Stomach (tissue), 9 donors: ENCODE measurements around the gene SPTBN2. TPM values are rescaled to one million over a fixed set of nuclear protein-coding genes. Genes with fewer than 3 reads are reported as not detected.

Experiments
- DNase-seq, 2 donors: peaks; one replicate each; pipeline versions ENCODE4 v3.0.0 to v3.0.0-alpha.2; 2013 to 2019
- H3K27ac ChIP-seq, 5 donors: fragments of 200-600 bp in 4 of 5; sonication (generic) in 4 of 5; one replicate each; pipeline ENCODE4 v1.5.1; 2013 to 2019; ENCODE audit warnings: mild to moderate bottlenecking in 1 of 5, moderate library complexity in 1 of 5
- H3K27me3 ChIP-seq, 3 donors: fragments of 200-600 bp; sonication (generic); one replicate each; pipeline ENCODE4 v1.5.1; 2017 to 2019; ENCODE audit warnings: mixed run types in 1 of 3
- H3K36me3 ChIP-seq, 4 donors: fragments of 200-600 bp; sonication (generic); 1 replicate in 3 of 4; 2 replicates in 1 of 4; pipeline ENCODE4 v1.5.1; 2016 to 2019
- H3K4me1 ChIP-seq, 4 donors: fragments of 200-600 bp; sonication (generic); one replicate each; pipeline ENCODE4 v1.5.1; 2016 to 2019
- H3K4me3 ChIP-seq, 4 donors: fragments of 200-600 bp; sonication (generic) in 3 of 4; one replicate each; pipeline ENCODE4 v1.5.1; 2016 to 2019; ENCODE audit warnings: mild to moderate bottlenecking in 1 of 4
- H3K9me3 ChIP-seq, 4 donors: fragments of 200-600 bp; sonication (generic); one replicate each; pipeline ENCODE4 v1.5.1; 2016 to 2019
- EP300 ChIP-seq: sonication (generic); formaldehyde crosslinking; IDR thresholded peaks from one replicate; pipeline ENCODE4 v1.6.1; 2017; ENCODE audit warnings: antibody characterized with exemption
- POLR2A ChIP-seq, 4 donors: fragments of 450-650 bp; IDR thresholded peaks; one replicate each; pipeline ENCODE4 v1.6.1; 2016; ENCODE audit warnings: antibody characterized with exemption in 4 of 4, control low read depth in 2 of 4, mild to moderate bottlenecking in 1 of 4, moderate library complexity in 1 of 4
- POLR2AphosphoS5 ChIP-seq, 3 donors: sonication (generic); formaldehyde crosslinking; IDR thresholded peaks; one replicate each; pipeline ENCODE4 v1.6.1; 2016; ENCODE audit warnings: antibody characterized with exemption in 3 of 3
- WGBS, 5 donors: extraction: QIAGEN DNeasy Blood & Tissue Kit in 3 of 5; methylation state at CpG; one replicate each; pipeline versions ENCODE4 v1.1.5 to v1.1.7; 2013 to 2018; 5-methylcytosine and 5-hydroxymethylcytosine counted together
- intact Hi-C: fragments of 100-400 bp; cut with DNase I; formaldehyde crosslinking; loops from one replicate; pipeline ENCODE4 v1.15.1; 2023; ENCODE audit warnings: low total_unique reads
- polyA plus RNA-seq, 3 donors: library from polyadenylated mRNA; stranded (reverse); fragments of 200-250 nt; gene quantifications; one replicate each; pipeline ENCODE4 v1.2.3, GENCODE V29; 2013
- total RNA-seq, 5 donors: library from RNA; depleted of rRNA; stranded (reverse); fragments of >200 nt; gene quantifications; one replicate each; pipeline versions ENCODE4 v1.1.0 to v1.2.3, GENCODE V29; 2014 to 2016
- TF ChIP-seq, protein P1 (sequence below), 7 experiments: fragments of 450-650 bp in 4 of 7; fragments of 200-600 bp in 3 of 7; sonication (generic) in 3 of 7; IDR thresholded peaks; one replicate each; pipeline ENCODE4 v1.5.1; 2016 to 2019; ENCODE audit warnings: antibody characterized with exemption in 7 of 7, control low read depth in 2 of 7, mild to moderate bottlenecking in 1 of 7
- donor health status: healthy with polysubstance abuse.
- donor health status: Bipolar disorder and iron deficiency.
- donor health status: healthy.

SPTBN2 gene
- total and polyA plus RNA-seq, 8 donors = 2.4 to 134 (median 10.4) TPM

DNA sequence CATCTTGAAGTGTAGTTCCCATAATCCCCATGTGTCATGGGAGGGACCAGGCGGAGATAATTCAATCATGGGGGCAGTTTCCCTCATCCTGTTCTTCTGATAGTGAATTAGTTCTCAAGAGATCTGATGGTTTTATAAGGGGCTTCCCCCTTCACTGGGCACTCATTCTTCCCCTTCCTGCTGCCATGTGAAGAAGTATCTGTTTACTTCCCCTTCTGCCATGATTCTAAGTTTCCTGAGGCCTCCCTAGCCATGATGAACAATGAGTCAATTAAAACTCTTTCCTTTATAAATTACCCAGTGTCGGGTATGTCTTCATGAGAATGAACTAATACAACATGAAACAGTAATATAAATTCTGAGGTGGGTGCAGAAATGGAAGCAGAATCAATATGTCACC is 12.1 kb upstream of the SPTBN2 start:
- no peaks in the 10 kb centered on the region for H3K9me3 ChIP-seq
- intact Hi-C loops = no loop called here
- no peak overlapping the region for H3K4me3 ChIP-seq
- TF ChIP-seq, protein P1, sequence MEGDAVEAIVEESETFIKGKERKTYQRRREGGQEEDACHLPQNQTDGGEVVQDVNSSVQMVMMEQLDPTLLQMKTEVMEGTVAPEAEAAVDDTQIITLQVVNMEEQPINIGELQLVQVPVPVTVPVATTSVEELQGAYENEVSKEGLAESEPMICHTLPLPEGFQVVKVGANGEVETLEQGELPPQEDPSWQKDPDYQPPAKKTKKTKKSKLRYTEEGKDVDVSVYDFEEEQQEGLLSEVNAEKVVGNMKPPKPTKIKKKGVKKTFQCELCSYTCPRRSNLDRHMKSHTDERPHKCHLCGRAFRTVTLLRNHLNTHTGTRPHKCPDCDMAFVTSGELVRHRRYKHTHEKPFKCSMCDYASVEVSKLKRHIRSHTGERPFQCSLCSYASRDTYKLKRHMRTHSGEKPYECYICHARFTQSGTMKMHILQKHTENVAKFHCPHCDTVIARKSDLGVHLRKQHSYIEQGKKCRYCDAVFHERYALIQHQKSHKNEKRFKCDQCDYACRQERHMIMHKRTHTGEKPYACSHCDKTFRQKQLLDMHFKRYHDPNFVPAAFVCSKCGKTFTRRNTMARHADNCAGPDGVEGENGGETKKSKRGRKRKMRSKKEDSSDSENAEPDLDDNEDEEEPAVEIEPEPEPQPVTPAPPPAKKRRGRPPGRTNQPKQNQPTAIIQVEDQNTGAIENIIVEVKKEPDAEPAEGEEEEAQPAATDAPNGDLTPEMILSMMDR (IDR thresholded peaks at IDR 0.05) = no peak
- no peak for TF ChIP-seq EP300
- no peak for TF ChIP-seq POLR2A (IDR thresholded peaks at IDR 0.05)
- TF ChIP-seq POLR2AphosphoS5 (IDR thresholded peaks at IDR 0.05) = no peak
- no peak overlapping the region for H3K27ac ChIP-seq
- 77 to 91% (median 83%) methylated on average over 2 of the region's 2 CpGs for WGBS, 5 donors
- DNase-seq = no peak
- H3K27me3 ChIP-seq = no peaks in the 10 kb centered on the region
- no peaks in the 10 kb centered on the region for H3K36me3 ChIP-seq
- peaks cover 10 to 27% (median 23%) of the 10 kb centered on the region in 4 donors for H3K4me1 ChIP-seq

DNA sequence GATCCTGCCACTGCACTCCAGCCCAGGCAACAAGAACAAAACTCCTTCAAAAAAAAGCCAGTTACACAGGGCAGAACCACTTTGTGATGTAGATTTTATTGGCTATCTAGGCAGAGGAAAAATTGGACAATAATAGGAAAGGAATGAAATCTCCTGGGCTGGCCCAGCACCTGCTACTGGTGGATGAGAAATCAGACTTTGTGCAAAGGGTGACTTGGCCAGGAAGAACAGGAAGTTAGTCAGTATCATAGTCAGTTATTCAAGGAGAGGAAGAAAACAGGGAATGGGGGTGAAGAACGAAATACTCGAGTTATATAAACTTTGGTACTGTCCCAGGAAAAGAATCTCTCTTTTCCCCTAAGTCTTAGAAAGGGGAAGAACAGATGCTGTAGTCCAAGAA is 11.0 kb upstream of the SPTBN2 start:
- TF ChIP-seq, protein P1 (IDR thresholded peaks at IDR 0.05) = no peak
- TF ChIP-seq EP300 (no peak), POLR2AphosphoS5 (IDR thresholded peaks at IDR 0.05) (no peak), POLR2A (IDR thresholded peaks at IDR 0.05) (no peak)
- no peak overlapping the region for H3K4me3 ChIP-seq
- DNase-seq = no peak
- H3K36me3 ChIP-seq = no peaks in the 10 kb centered on the region
- WGBS, 5 donors = 50 to 63% (median 55%) methylated on average over 2 of the region's 2 CpGs
- intact Hi-C loops = no loop called here
- H3K4me1 ChIP-seq = peaks cover 10 to 18% (median 15%) of the 10 kb centered on the region in 4 donors
- H3K9me3 ChIP-seq = no peaks in the 10 kb centered on the region
- H3K27me3 ChIP-seq = no peaks in the 10 kb centered on the region
- no peak overlapping the region for H3K27ac ChIP-seq

DNA sequence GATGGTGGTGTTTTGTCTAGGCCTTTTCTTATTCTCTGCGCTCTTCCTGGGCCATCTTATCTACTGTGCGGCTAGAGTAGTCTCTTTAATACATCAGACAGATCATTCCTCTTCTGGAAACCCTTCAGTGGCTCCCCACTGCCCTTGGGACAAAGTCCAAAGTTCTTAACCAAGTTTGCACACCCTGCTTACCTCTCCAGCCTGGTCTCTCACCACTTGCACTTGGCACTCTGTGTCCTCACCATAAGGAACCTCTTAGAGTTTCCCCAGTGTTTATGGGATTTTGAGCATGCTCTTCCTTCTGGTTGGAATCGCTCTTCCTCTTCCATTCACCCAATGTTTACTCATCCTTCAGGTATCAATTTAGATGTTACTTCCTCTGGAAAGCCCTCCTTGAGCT is 5.2 kb upstream of the SPTBN2 start:
- no peaks in the 10 kb centered on the region for H3K9me3 ChIP-seq
- no peaks in the 10 kb centered on the region for H3K36me3 ChIP-seq
- DNase-seq = no peak
- TF ChIP-seq POLR2AphosphoS5 (IDR thresholded peaks at IDR 0.05) (no peak), POLR2A (IDR thresholded peaks at IDR 0.05) (no peak), EP300 (no peak)
- TF ChIP-seq, protein P1 (IDR thresholded peaks at IDR 0.05) = no peak
- H3K27me3 ChIP-seq = peaks cover 0 to 18% (median under 1%) of the 10 kb centered on the region in 3 donors
- intact Hi-C loops = no loop called here
- H3K27ac ChIP-seq = no peak overlapping the region
- no peaks in the 10 kb centered on the region for H3K4me1 ChIP-seq
- no peak overlapping the region for H3K4me3 ChIP-seq
- WGBS, 5 donors = 88 to 95% (median 95%) methylated on average over 3 of the region's 3 CpGs

DNA sequence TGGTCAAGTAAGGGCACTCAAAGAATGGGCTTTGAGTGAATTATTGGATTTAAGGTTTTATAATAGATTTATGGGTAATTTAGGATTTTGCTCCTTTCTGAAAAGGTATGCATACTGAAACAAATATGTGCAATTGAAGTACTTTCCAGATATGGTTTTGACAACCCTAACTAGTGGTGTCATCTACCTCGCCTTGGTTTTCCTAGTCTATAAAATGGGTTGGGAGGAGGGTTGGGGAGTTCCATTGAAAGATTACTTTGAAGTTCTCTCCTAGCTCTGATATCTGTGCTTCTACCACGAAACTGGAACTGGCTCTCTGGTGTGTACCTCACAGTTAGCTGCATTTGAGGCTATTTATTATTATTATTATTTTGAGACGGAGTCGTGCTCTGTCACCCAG is 431 bp upstream of the SPTBN2 start:
- Histone ChIP-seq H3K36me3 (no peaks in the 10 kb centered on the region), H3K27me3 (peaks cover 0 to 63% (median 26%) of the 10 kb centered on the region in 3 donors), H3K9me3 (no peaks in the 10 kb centered on the region), H3K4me3 (no peak overlapping the region), H3K27ac (no peak overlapping the region), H3K4me1 (peaks cover 12 to 16% (median 14%) of the 10 kb centered on the region in 4 donors)
- TF ChIP-seq, protein P1 (IDR thresholded peaks at IDR 0.05) = no peak
- no peak for TF ChIP-seq POLR2AphosphoS5 (IDR thresholded peaks at IDR 0.05)
- no peak for TF ChIP-seq EP300
- no peak for TF ChIP-seq POLR2A (IDR thresholded peaks at IDR 0.05)
- 90 to 95% (median 91%) methylated on average over 4 of the region's 4 CpGs for WGBS, 5 donors
- intact Hi-C loops = no loop called here
- DNase-seq = no peak
